AML-193 (cell line): ENCODE results near the gene HOXB1.
"Not testable (repeated sequence)": the region's sequence is repeated elsewhere in the genome, so short reads cannot be mapped to it uniquely, and the experiment has no call there.

Experiments
- DNase-seq, 2 experiments: peaks; one replicate each; lab custom pipeline; 2025; lab: John Stamatoyannopoulos, UW

The HOXB1 gene

DNA sequence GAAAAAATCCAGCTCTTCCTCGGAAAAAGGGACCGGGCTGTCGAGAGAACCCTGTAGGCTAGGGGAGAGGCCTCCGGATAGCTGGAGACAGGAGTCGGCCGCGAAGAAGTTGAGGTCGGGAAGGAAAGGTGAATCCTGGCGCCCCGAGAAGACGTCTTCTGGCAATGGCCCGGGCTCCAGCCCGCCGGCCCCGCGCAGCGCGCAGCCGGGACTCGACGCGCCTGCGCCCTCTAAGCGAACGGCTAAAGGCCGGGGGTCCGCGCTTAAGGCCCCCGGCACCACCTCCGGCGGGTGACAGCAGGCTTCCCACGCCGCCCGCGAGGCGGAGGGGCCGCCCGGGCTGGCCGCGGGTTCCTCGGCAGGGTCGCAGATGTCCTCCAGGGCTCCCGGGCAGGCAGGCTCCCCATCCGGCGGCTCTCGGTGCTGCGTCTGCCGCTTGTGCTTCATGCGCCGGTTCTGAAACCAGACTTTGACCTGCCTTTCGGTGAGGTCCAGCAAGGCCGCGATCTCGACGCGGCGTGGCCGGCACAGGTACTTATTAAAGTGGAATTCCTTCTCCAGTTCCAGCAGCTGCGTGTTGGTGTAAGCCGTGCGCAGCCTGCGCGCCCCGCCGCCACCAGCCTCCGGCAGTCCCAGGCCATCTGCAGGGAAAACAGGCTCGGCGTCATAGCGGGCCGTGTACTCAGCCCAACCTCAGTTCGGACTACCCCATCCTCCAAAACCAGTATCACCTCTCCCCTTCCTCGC is 12.5 kb upstream of the HOXB1 start:
- no peak for DNase-seq

- DNase-seq: no peak
Measured at GRCh38 chr17:48542698-48543106, 11.9 kb upstream of the HOXB1 start.

DNA sequence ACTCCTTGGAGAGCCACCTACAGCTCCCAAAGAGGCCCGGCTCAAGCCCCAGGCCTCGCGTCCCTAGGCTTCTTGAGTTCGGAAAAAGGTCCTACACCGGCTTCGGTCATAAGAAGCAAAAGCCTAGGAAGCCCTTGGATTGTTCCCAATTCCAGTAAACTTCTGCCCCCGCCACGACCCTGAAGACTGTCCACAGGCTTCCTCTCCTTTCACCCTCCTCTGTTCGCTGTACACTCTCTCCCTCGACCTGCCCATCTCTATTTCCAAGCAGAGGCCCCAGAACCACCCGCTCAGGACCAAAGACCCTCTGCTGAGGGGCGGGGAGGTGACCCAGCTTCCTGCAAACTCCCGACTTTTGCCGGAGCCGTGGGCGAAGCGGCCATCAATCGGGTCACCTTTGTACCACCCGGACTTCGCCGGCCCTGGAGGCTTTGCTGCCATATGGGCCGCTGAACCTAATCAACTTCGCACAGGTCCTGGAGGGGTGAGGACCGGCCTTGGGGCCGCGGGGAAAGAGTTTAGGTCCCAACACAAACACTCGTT is 11.4 kb upstream of the HOXB1 start:
- DNase-seq: no peak

DNA sequence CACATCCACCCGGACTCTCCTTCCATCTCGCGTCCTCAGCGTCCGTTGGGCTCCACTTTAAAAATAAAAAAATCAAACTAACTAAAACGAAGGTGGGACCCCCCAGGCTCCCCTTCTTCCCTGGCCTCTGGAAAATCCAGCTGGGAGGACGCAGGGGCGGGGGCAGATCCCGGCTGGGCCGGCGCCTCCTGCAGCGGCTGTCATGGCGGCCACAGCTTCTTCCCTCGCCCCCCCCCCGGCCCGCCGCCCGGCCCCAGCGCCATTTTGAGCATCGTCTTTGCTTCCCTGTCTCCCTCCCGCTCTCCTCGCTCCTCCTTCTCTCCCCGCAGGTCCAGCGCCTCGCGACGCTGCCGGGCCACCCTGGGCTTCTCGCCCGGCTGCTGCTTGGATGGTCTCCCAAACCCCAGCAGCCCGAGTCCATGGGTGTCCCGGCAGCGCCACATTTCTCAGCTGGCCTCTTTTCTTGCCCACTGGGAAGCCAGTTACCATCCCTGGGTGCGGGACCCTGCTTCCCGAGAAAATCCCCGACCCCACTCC is 10.8 kb upstream of the HOXB1 start:
- DNase-seq: no peak

DNA sequence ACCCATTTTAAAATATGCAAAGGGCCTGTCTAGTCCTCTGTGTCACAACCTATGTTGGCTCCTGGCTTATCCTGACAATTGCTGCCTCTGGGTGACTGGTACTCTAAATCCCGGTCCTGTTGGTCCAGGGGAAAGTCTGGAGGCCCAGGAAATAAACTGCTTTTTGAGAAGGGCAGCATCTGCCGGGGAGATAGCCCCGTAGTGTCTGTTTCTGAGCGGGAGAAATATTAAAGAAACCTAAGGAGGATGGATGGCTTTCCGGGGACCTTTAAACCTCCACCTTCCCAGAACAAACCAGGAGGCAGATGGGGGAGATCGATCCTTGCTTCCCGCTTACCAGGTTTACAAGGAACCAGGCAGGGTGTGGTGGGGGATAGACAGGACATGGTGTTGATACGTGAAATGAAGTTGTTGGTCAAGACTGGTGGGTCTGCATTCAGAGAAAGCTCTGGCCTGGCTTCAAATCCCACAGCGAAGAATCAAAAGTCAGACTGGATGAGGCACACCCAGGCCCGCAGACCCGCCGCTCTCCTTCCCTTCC is 10.3 kb upstream of the HOXB1 start:
- no peak for DNase-seq

DNA sequence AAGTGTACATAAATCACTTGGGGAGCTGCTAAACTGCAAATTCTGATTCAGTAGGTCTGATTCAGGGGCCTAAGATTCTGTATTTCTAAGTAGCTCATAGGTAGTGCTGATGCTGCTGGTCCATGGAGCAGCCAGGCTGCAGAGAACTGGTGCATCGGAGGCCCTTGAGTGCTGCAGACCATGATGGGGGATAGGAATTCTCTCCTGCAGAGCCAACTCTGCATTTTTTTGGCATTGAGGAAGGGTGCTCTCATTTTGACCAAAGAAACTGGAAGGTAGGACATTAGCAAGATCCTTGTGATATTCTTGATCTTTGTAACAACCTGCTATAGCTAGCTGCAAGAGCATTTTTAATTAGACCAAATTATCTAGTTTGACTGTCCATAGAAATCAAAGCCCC is 9.4 kb upstream of the HOXB1 start:
- DNase-seq: no peak

DNA sequence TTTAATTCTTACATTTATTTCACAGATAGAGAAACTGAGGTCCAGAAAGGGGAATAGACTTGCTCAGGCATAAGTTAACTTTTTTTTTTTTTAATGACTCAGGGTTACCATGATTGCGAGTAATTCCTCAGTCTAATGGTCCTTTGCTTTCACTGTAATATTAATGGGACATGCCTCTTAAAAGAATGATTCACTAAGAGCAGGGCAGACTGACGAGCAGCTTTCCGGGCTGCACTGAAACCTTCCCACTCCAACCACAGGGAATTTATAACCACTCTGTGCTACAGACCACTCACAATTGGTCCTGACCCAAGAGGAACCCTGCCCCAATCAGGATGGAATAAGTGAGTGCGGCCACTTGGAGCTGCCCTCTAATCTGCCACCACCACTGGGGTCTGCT is 8.4 kb upstream of the HOXB1 start:
- DNase-seq: no peak

GRCh38 chr17:48537316-48537715 is 6.5 kb upstream of the HOXB1 start:
- no peak for DNase-seq

DNA sequence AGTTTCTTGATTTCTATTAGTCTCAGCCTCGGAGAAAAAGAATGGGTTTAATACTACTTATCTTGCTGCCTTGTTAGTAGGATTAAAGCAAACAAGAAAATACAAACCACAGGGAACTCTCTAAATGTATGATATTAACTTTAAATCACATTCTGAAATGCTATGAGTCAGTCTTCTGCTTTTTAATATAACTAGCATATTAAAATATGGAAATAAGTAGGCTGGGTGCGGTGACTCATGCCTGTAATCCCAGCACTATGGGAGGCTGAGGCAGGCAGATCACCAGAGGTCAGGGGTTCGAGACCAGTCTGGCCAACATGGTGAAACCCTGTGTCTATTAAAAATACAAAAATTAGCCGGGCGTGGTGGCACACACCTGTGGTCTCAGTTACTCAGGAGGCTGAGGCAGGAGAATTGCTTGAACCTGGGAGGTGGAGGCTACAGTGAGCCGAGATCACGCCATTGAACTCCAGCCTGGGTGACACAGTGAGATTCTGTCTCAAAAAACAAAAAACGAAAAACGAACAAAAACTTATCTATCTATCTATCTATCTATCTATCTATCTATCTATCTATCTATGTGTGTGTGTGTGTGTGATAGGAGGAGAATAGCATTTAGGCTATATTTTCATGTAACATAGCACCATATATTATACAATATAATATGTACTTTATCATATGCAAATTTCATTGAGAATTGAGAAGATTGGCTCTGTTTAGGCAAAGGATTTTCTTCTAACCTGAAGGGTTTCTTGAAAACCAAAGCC is 5.2 kb upstream of the HOXB1 start:
- DNase-seq: not testable (repeated sequence)

DNA sequence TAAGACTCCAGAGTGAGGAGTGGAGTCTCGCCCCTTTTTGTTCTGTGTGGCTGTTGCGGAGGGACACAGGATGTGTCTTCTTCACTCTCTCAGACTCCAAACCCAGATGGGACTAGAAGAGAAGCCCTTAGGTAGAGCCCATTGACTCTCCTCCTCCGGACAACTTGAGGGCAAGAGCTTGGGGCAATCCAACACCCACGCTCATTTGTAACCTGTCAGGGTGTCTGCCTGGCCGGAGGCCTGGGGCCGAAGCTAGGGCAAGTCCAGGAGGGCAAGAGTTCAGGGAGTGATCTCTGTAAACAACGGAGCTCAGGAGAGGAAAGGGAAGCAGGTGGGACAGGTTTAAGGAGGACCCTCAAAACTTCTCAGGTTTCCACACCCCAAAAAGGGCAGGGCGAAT is 1.4 kb upstream of the HOXB1 start:
- DNase-seq: no peak

GRCh38 chr17:48530208-48530886 is 464 bp downstream of the HOXB1 start:
- no peak for DNase-seq

GRCh38 chr17:48529683-48530009 is 1.2 kb downstream of the HOXB1 start:
- DNase-seq: no peak

- DNase-seq: no peak
Measured at GRCh38 chr17:48528936-48529682, 1.7 kb downstream of the HOXB1 start.

GRCh38 chr17:48528153-48528935 is 2.5 kb downstream of the HOXB1 start:
- no peak for DNase-seq

DNA sequence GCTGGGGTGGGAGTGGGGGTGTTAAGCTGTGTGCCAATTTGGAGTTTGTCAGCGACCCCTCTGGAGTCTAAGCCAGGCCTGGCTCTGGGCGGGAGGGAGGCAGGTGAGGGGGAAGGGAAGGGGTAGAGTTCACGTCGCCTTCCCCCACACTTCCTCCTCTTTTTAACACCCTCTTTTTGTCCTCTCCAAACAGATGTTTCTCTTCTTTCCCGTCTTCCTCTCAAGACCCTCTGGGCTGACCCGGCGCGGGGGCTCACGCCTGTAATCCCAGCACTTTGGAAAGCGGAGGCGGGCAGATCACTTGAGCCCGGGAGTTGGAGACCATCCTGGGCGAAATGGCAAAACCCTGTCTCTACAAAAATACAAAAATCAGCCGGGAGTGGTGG is 3.3 kb downstream of the HOXB1 start:
- no peak for DNase-seq

DNA sequence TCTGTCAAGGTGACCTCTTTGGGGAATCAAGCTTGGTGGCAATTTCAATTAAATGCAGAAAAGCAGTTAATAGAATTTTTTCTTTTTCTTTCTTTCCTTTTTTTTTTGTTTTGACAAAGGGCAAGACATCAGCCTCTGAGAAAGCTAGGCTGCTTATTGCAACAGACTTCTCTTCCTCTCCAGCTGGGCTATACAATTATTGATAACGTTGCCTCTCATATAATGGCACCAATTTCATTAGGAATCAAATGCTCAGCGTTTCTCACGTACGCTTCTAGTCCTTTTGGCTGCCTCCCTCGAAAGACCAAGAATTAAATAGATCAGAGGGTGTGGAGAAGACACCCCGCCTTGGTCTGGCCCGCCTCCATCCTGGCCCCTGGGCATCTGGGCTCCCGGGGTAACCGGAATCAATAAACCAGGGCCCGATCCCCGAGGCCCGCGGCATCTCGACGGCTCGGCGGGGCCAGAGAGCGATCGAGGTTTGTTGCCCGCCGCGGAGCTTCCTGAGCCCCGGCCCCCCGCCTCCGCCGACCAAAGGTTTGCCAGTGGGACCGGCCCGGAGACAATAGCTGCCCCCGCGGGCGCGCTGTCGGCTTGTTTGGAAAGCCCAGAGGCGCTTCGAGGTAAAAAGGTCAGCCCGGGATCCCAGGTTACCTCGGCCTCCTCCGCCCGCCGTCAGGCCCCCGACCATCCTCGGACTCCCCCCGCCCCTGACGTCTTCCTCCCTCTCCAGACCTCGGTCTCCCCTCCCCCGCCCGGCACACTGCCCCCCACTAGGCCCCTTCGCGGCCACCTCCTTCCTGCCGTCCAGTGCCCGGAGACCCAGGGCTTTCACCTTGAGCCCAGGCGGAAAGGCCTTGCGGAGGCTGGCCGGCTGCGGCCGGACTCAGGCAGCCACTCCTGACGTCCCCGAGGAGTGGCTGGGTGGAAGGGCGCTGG is 3.9 kb downstream of the HOXB1 start:
- DNase-seq: no peak

DNA sequence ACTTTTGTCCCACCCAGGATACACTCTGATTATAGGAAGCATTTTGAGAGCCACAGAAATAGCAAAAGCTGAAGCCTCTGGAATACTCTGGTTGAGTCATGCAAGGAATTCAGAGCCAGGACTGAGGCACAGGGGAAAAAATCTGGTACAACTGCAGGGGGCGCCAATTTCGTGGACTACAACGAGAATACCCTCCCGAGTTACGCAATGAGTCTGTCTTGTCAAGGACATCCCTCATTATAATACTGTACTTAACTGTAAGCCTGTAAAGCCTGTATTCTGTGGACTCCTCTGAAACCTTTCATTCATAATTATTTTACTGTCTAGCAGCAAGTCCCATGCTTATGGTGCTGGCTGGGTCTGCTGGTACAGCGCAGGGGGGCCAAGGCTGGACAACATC is 7.8 kb downstream of the HOXB1 start:
- no peak for DNase-seq

- no peak for DNase-seq
Measured at GRCh38 chr17:48522031-48522653, 8.7 kb downstream of the HOXB1 start.

DNA sequence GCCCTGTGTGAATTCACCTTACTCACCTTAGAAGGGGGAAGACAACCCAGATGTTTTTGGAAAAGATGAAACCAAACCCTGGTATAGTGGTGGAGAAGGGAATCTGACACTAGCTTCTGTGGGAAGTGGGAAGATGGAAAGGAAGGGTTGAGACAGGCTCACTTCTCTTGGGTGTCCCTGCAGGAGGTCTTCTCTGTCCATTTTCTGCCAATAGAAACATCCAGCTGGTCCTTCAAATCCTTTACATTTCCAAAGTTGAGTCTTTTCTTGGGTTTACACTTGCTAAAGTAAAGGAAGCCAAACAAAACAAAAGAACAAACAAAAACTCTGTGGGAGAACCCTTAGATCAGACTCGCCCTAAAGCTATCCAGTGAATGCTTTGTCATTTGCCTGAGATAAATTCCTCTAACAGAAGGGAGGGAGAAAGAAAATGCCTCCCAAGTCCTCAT is 10.2 kb downstream of the HOXB1 start:
- DNase-seq: no peak
